GM12874 (cell line): ENCODE results near the gene DHRS12.

Experiments
- CTCF ChIP-seq: IDR thresholded peaks from 2 replicates; pipeline ENCODE4 v1.5.1; 2011; ENCODE audit warnings: low read depth, mild to moderate bottlenecking, control low read depth, low read length, moderate library complexity; ENCODE audit not compliant: insufficient read depth

DHRS12 gene

DNA sequence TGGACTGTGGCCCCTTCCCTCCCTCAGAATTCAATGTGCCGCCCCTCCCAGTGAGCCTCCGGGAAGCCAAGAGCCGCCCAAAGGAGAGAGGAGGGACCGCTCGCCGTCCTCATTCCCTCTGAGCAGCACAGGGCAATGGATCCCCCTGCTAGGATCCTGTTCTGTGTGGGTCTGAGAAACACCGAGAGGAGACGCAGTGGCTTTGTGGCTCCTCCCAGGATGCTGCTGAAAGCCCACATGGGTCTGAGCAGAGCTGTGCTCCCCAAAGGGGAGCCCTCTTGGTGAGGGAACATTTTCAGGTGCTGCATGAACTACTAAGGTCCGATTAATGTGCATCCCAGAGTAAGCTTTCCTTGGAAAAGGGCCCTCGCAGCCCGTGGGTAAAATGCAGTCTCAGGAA, 30.4 kb downstream of the DHRS12 start:
- TF ChIP-seq CTCF: no peak

- no peak for TF ChIP-seq CTCF
Measured at GRCh38 chr13:51772781-51773180, 31.2 kb downstream of the DHRS12 start.

DNA sequence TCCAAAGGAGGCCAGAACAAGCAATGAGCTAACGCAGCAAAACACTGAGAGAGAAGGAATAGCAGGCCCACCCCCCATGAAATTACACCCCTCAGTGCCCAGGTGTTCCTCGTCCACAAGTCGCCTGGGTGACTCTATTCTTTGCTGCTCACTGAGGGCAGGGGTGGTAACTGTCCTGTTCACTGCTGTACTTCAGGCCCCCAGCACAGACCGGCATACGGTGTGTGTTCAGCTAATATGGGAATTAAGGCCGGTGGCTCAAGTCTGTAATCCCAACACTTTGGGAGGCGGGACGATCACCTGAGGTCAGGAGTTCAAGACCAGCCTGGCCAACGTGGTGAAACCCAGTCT, 31.9 kb downstream of the DHRS12 start:
- no peak for TF ChIP-seq CTCF

- TF ChIP-seq CTCF: no peak
Measured at GRCh38 chr13:51771418-51772104, 32.4 kb downstream of the DHRS12 start.

GRCh38 chr13:51770681-51771417, 33.1 kb downstream of the DHRS12 start:
- no peak for TF ChIP-seq CTCF

DNA sequence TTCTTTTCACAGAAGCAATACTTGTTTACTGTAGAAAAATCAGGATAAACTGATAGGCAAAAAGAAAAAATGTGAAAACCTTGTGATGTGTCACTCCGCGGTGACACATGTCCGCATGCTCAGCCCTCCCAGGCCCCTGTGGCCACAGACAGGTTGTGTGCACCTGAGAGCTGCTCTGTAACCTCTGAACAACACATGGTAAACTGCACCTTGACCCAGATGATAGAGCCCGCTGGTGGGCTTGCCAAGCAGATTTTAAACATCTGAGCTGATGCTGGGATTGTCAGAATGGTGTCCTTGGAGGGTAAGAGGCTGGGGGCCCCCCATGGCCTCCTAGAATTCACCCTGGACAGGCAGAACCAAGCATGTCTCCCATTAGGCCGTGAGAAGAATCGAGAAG, 33.8 kb downstream of the DHRS12 start:
- TF ChIP-seq CTCF: no peak

- no peak for TF ChIP-seq CTCF
Measured at GRCh38 chr13:51769455-51770127, 34.4 kb downstream of the DHRS12 start.
